KBM-7 (cell line): ENCODE results near the gene PLA2G15.

Experiments used
- DNase-seq: peaks from one replicate; pipeline ENCODE4 v3.0.0-alpha.2; 2015
- in situ Hi-C: fragments of 300-500 bp; cut with MboI; formaldehyde crosslinking; loops from 2 replicates; pipeline ENCODE4 v1.14.3; 2020; ENCODE audit warnings: low sequenced_read_pairs, low pct_unique_long_range_greater_than_20kb, mixed read lengths

PLA2G15 gene

DNA sequence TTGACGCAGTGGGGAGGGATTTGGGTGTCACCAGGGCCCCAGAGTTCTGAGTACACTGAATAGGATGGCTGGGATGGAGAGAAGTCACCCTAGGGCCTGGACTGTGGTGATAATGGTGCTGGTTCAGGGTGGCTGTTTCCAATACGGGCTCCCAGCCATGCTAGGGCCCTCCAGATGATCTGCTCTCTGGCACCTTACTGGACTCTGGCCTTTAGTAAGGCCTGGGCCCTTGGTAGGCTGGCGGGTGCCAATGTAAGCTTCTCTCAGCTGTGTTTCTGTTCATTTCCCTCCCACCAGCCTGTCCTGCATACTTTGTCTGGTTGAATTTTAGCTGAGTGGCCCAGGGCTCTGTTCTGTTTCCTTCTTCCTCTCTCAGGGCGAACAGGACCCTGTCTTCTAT lies 2.8 kb downstream of the PLA2G15 start:
- DNase-seq: no peak
- in situ Hi-C loops: no loop called here

DNA sequence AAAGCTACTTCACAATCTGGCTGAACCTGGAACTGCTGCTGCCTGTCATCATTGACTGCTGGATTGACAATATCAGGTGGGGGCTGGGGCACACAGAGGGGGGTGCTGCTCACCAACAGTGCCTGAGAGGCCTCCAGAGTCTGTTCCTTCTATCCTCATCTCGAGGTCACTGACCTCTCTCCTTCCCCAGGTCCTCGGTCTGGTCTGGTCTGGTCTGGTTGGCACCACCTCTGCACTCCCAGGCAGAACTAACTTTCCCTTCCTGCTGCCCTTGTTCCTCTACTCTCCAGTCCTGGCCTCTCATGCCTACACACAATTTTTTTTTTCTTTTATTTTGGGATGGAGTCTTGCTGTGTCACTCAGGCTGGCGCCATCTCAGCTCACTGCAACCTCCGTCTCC lies 4.2 kb downstream of the PLA2G15 start:
- DNase-seq: no peak
- in situ Hi-C loops: no loop called here

DNA sequence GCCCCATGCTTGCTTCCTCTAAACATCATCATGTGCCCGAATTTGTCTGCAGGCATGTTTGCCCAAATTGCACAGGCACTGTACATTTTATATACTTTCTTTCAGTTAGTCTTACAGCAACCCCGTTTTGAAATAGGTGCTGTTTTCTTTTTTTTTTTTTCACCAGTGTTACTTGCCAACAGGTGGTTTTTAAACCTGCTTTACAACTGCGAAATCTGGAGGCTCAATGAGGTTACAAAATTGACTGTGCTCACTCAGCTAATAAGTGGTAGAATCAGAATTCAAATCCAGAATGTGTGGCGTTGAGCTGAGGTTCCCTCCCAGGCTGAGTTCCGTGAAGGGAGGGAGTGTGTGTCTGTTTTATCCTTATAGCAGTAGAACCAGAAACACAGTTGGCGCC lies 5.8 kb downstream of the PLA2G15 start:
- in situ Hi-C loops: no loop called here
- no peak for DNase-seq

GRCh38 chr16:68251832-68252231 lies 6.7 kb downstream of the PLA2G15 start:
- in situ Hi-C loops: no loop called here
- no peak for DNase-seq

DNA sequence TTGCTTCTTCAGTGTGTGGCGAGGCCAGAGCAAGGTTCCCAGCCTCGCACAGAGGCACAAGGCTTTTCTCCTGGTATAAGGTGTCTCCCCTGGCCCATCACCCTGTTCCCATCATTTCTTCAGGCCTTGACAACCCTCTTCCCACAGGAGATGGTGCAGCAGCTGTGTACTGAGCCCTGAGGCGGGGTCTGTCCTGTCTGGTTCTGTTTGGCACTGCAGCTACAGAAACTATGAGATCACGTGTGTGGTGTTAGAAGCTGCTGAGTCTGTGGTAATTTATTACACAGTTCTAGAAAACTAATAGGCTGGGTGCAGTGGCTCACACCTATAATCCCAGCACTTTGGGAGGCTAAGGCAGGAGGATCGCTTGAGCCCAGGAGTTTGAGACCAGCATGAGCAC lies 7.2 kb downstream of the PLA2G15 start:
- in situ Hi-C loops: no loop called here
- DNase-seq: no peak

GRCh38 chr16:68253721-68254120 lies 8.5 kb downstream of the PLA2G15 start:
- in situ Hi-C loops: no loop called here
- no peak for DNase-seq

- in situ Hi-C loops: no loop called here
- DNase-seq: no peak
Observed at GRCh38 chr16:68255712-68256111, 10.5 kb downstream of the PLA2G15 start.

DNA sequence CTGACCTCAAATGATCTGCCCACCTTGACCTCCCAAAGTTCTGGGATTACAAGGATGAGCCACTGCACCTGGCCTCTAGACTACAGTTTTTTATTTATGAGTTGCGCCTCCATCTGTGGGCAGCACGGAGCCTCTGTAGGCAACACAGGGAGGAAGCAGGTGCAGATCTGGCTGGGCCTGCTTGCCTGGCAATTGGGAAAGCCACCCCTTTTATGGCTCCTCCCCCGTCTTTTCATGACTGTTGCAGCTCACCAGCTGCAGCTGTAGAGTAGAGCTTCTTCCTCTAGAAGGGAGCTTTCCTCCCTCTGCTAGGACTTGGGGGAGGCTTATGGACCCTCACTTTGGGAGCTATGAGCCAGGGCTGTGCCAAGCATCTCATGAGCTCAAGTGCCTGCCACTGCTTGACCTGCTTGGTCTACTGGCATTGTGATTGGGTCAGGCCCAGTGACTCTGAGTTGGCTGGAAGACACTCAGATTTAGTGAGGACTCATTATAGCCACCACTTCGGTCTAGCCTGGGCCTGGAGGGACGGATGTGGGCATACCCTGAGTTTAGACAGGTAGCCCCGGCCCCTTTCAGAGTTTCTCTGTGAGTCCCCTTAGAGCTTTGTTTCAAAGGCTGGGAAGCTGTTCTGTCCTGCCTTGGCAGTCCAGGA lies 12.2 kb downstream of the PLA2G15 start:
- DNase-seq: peak; percentile 85
- in situ Hi-C loops: no loop called here

DNA sequence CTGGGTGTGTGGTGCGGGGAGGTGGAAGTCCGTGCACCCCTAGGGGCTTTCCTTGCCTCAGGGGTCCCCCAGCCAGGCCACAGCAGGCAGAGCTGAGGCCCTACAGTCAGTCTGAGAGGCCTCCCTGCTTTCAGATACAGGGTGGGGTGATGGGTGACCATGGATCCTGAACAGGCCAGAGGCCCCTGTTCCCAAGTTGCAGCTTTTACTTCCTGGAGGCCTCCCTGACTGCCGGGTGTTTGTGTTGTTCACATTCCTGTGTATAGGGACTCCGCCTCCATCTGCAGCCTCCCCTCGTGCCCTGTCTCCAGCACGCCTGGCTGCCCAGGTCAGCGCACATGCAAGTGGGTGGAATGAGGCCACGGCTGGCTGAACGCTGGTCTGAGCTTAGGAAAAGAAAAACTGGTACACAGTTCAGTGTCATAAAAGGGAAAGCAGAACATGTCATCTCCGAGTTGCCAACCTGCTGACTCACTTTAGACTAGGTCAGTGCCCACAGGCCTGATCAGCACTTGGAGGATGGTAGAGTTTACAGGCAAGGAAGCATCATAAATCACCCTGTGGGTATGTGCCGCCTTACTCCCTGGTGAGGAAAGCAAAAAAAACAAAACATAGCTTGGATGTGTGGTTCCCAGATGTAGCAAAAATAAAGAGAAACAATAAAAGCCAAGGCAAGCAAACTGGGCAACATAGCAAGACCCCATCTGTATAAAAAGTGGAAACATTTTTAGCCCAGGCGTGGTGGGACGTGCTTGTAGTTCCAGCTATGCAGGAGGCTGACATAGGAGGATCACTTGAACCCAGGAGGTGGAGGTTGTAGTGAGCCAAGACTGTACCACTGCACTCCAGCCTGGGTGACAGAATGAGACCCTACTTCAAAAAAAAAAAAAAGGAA lies 13.0 kb downstream of the PLA2G15 start:
- in situ Hi-C loops: no loop called here

DNA sequence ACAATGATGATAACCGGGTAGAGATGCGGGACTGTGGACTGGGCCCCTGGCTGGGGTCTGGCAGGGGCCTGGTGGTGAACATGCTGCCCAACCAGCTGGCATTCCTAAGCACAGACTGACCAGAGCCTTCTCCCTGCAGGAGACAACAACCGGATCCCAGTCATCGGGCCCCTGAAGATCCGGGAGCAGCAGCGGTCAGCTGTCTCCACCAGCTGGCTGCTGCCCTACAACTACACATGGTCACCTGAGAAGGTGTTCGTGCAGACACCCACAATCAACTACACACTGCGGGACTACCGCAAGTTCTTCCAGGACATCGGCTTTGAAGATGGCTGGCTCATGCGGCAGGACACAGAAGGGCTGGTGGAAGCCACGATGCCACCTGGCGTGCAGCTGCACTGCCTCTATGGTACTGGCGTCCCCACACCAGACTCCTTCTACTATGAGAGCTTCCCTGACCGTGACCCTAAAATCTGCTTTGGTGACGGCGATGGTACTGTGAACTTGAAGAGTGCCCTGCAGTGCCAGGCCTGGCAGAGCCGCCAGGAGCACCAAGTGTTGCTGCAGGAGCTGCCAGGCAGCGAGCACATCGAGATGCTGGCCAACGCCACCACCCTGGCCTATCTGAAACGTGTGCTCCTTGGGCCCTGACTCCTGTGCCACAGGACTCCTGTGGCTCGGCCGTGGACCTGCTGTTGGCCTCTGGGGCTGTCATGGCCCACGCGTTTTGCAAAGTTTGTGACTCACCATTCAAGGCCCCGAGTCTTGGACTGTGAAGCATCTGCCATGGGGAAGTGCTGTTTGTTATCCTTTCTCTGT lies 14.0 kb downstream of the PLA2G15 start:
- in situ Hi-C loops: no loop called here
- no peak for DNase-seq

More for the DNA sequence above, 13.0 kb downstream of the PLA2G15 start:
- DNase-seq: no peak

DNA sequence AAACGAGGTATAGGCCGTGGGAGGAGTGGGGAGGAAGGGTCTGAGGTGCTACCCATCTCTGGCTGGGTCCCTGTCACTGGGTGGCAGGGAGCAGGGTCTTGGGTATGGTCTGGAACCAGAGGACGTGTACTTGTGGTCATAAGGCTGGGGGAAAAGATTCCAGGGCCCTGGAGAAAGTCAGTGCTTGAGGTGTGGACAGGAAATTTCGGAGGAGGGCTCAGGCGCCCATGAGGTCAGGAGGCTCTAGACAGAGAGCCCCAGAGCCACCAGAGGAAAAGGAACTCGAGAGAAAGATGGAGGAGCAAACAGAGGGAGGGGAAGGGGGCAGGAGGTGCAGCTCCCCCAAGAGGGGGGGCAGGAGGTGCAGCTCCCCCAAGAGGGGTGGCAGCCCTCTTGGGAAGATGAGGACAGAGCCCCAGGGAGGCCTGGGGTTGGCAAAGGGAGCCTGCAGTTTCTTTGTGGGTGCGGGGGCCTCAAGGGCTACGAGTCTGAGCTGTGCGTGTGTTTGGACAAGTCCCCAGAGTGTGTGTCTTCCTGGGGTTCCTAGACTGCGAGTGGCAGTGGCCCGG lies 18.5 kb downstream of the PLA2G15 start:
- in situ Hi-C loops: loop anchor here (10.0 kb wide), 1 partner anchor 61 kb away; no protein-coding TSS in a partner anchor
- no peak for DNase-seq

- in situ Hi-C loops: loop anchor here (10.0 kb wide), 1 partner anchor 60 kb away; no protein-coding TSS in a partner anchor
- DNase-seq: peak; percentile 93
Observed at GRCh38 chr16:68264128-68265077, 19.2 kb downstream of the PLA2G15 start, which contains the start of gene SLC7A6. TSS of gene SLC7A6 (plus strand) at chr16:68264526. CDS start at chr16:68274727, 10,201 bp downstream.

DNA sequence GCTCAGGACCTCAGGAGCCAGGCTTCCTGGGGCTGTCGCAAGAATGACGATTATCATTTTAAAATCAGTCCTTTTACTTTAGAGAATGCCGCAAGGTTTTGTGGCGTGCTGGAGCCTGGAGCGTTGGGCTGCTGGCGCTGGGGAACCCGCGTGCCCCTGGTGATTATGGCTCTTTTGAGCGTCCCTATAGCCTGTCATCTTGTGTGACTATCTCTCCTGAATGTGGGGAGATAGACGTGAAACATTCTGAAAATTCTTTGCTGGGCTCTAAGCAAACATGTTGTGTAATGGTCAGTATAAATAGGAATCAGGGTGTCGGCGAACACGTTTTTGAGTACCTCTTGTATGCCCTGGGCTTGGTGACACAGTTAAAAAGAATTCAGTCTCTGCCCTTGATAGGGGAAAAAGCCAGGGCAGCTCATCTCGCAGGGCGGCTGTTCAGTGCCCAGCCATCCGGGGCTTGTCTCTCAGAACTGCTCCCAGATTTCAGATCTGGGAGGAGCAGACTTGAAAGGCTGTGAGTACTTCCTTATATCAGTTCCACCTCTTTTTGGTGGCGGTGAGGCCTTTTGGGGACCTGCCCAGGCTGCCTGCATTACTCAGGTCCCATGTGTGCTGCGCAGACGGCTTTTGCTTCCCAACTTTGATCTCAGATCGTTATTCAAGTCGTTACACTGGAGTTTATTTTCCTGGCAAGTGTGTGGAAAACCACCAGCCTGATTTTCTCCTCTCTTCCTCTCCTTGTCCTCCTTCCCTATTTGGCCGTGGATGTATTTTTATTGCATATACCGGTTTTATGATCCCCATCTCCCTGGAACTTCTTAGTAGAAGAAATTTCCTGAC lies 20.1 kb downstream of the PLA2G15 start:
- DNase-seq: peak; percentile 79
- in situ Hi-C loops: loop anchor here (10.0 kb wide), 1 partner anchor 60 kb away; no protein-coding TSS in a partner anchor

DNA sequence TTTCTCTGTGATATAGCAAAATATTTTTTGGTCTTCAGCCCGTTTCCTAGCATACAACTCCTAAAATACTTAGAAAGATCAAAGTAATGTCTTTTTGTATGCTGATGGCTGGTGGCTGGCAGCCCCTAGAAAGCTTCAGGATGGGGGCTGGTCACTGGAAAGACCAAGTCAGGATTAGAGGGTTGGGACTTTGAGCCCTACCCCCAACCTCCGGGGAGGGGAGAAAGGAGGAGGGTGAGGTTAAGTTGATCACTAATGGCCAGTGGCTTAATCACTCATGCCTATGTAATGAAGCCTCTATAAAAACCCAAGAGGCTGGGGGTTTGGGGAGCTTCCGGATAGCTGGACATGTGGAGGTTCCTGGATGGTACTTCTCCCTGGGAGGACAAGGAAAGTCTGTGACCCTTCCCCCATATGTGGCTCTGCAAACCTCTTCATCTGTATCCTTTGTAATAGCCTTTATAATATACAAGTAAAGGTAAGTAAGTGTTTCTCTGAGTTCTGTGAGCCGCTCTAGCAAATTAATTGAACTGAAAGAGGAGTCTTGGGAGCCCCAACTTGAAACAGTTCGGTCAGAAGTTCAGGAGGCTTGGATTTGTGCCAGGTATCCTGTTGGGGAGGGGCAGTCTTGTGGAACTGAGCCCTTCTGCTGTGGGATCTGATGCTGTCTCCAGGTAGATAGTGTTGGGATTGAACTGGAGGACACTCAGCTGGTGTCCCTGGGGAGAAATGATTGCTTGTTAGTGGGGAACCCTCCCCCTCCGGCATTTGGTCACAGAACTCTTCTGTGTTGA lies 22.6 kb downstream of the PLA2G15 start:
- in situ Hi-C loops: loop anchor here (10.0 kb wide), 1 partner anchor 57 kb away; no protein-coding TSS in a partner anchor

DNA sequence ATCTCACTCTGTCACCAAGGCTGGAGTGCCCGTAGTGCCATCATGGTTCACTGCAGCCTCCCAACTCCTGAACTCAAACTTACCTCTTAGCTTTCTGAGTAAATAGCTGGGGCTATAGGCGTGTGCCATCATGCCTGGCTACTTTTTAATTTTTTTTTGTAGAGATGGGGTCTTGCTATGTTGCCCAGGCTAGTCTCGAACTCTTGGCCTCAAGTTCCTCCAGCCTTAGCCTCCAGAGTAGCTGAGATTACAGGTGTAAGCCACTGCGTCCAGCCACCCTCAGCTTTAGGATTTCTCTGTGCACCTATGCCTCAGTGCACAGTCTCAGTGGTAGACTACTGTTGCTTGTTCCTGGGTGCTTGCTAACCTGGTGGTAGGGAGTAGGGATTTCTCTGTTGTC lies 24.6 kb downstream of the PLA2G15 start:
- no peak for DNase-seq
- in situ Hi-C loops: loop anchor here (10.0 kb wide), 1 partner anchor 55 kb away; no protein-coding TSS in a partner anchor

More for the DNA sequence above, 22.6 kb downstream of the PLA2G15 start:
- DNase-seq: no peak

DNA sequence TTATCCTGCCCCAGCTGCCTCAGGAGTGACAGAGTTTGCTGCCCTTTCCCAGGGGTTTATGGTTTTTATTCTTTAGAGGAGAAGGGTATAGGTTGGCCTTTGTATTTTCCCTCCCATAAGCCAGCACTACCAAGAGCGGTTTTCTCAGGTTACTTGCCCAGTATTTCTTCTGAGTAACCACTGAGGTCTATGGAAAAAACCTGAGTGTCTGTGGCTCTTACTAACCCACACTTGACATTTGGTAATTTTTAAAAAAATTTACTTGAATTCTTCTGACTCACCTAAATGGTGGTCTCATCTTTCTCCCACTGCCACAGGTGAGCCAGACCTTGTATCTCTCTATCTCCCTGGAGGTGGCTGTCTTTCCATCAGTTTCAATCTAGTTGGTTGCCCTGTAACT lies 25.2 kb downstream of the PLA2G15 start:
- in situ Hi-C loops: no loop called here
- DNase-seq: no peak
